SIG-M5 (cell line): ENCODE results near the gene CMTR1.

Experiments
- DNase-seq: peaks from one replicate; lab custom pipeline; 2025; lab: John Stamatoyannopoulos, UW

CMTR1 gene

GRCh38 chr6:37514321-37514771, 81.3 kb downstream of the CMTR1 start:
- no peak for DNase-seq

GRCh38 chr6:37514837-37515236, 81.8 kb downstream of the CMTR1 start:
- DNase-seq = no peak

DNA sequence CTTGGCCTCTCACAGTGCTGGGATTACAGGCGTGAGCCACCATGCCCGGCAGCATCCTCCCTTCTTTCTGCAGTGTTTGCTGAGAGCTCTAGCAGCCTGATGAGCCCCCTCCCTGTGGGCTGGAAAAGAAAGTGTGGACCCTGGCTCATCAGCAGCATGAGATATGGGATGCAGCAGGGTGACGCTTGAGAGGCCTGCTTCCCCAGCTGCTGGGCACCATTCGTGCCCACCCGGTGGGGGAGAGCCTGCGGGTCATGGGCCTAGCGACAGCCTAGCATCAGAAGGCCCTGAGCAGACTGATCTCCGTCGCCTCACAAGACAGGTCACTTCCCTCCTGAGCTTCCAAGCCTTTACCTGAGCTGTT, 82.7 kb downstream of the CMTR1 start:
- DNase-seq = no peak

GRCh38 chr6:37516076-37516919, 83.3 kb downstream of the CMTR1 start:
- DNase-seq = no peak

DNA sequence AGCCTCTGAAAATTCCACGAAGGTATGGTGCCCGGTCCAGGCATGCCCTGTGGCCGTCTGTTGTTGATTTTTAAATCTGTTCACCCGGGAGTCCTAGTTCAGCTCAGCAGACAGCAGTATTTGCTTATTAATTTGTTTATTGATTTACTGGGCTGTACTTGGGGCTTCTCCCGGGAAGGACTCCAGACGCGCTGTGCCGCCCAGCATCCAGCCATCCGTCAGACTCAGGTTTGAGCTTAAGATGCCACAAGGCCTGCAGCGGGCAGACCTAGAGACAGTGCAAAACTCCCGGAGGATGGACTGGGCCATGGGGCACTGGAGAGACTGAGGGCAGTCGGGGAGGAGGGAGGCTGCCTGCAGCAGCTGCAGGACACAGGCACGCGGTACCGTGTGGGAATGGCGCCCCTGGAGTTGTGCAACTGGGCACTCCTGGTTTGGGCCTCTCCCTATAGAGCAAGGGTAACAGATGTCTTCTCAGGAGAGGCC, 83.9 kb downstream of the CMTR1 start:
- DNase-seq = no peak

DNA sequence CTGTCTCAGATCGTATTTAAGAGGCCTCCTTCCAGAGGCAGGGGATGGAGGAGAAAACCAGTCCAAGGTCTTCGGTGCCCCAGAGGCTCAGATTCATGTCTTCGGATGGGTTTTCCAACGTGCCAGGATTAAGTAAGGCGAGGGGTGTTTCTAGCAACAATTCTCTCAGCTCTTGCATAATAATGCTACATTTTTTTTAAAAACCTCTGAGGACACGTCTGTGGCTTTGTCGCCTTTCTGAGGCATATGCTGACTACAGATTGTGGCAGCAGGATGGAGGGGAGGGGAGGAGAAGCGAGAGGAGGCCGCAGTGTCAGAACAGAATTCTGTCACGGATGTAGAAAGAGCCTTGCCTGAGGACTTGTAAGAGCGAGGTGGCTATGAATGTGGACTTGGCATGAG, 84.4 kb downstream of the CMTR1 start:
- DNase-seq = peak; percentile 42

DNA sequence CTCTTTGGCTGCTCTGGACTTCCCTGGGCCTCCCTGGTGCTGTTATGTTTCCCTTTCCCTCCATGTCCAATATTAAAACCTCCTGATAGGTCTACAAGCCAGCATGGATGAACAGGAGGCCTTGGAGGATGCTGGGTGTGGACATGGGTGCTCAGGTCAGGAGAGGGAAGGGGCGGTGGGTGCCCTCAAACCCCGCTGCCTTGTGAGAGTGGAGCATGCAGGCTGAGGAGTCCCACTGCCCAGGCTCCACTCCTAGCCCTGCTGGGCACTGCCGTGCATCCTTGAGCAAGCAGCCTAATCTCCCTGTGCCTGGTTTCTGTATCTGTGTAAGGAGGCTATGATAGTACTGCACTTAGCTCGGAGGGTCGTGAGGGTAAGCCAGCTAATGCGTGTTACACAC, 85.1 kb downstream of the CMTR1 start:
- no peak for DNase-seq

DNA sequence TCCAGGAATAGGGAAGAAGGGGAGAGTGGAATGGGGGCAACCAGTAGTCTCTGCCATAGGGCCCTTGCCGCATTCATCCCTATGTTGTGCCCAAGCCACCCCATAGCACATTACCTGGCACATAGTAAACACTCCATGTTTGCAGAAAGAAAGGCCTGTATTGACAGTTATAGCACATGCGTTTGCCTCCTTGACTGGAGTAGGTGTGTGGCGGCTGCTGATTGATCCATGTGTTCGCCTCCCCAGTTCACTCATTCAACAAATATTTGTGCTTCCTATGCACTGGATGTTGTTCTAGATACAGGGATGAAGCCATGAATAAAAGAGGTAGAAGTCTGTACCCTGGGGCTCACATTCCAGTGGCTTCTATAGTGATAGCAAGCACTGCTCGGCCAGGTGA, 86.4 kb downstream of the CMTR1 start:
- no peak for DNase-seq

DNA sequence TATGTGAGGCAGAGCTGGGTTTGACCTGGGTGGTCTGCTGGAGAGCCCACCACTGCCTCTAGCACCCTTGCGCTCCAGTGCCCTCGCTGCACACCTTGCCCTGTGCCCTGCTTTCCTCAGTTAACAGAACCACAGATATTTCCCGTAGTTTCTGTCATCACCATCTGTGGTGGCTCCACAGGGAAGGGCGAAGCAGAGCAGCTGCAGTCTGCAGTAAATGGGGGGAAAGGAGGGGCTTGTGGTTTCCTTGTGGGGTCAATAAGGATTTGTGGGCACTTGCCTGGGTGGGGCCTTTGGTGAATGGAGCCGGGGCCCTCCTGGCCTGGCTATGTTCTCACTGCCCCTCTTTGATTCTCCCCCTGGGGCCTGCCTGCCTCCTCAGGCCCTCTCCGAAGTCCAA, 87.9 kb downstream of the CMTR1 start:
- DNase-seq = no peak

- DNase-seq = no peak
Measured at GRCh38 chr6:37521674-37522073, 88.7 kb downstream of the CMTR1 start.

DNA sequence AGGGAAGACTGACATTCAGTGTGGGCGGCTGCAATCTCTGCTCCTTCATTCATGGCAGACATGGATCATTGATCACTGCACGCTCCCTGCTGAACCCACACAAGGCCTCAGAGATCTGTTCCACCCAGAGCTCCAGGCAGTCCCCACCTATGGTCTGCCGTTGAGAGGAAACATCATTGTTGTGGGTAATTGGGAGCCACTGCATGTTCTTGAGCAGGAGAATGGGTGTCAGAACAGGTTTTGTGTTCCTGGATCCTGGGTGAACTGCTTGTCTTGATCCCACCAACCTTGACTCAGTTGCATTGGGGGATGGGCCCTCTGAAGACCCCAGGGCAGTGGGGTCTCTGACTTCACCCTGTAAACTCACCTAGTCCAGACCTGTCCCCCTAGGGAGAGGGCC, 89.8 kb downstream of the CMTR1 start:
- DNase-seq = no peak

- DNase-seq = no peak
Measured at GRCh38 chr6:37523412-37523811, 90.4 kb downstream of the CMTR1 start.

DNA sequence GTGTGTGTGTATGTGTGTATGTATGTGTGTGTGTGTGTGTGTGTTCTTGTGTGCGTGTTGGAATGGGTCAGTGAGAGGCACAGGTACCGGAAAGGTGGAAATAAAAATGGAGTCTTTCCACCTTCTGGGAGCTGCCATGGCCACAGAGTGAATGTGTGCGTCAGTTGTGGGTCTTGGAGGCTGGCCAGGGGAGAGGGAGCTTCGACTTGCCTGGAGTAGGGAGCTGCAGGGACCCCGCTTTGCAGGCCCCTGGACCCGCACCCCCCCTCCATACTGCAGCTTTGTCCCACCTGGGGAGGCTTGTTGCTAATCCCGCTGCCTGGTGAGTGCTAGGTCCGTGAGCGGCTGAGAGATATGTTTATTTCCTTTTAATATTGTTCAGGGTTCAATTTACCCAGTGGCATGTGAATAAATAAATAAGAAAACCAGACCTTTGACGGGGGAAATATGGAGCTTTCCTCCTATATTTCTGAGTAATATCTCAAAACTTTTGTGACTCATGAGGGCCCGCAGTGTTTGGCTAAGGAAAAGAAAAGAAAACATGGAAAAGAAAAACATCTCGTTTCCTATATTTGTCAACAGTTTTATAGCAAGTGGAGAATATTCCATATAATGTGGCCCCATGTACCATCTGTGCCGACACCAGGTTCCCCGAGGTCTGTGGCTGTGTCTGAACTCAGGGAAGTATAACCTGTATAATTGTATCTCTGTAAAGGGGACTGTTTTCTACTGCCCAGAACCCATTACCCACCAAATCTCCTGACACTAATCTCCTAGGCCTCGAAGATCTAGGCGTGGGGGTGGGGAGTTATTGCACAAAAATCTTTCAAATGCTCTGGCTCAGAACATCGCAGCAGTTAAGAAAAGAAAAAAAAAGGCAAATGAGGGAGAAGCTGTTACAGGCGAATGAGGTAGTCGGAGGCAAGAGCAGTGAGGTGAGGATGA, 91.3 kb downstream of the CMTR1 start:
- no peak for DNase-seq

- no peak for DNase-seq
Measured at GRCh38 chr6:37524970-37525318, 91.9 kb downstream of the CMTR1 start.

DNA sequence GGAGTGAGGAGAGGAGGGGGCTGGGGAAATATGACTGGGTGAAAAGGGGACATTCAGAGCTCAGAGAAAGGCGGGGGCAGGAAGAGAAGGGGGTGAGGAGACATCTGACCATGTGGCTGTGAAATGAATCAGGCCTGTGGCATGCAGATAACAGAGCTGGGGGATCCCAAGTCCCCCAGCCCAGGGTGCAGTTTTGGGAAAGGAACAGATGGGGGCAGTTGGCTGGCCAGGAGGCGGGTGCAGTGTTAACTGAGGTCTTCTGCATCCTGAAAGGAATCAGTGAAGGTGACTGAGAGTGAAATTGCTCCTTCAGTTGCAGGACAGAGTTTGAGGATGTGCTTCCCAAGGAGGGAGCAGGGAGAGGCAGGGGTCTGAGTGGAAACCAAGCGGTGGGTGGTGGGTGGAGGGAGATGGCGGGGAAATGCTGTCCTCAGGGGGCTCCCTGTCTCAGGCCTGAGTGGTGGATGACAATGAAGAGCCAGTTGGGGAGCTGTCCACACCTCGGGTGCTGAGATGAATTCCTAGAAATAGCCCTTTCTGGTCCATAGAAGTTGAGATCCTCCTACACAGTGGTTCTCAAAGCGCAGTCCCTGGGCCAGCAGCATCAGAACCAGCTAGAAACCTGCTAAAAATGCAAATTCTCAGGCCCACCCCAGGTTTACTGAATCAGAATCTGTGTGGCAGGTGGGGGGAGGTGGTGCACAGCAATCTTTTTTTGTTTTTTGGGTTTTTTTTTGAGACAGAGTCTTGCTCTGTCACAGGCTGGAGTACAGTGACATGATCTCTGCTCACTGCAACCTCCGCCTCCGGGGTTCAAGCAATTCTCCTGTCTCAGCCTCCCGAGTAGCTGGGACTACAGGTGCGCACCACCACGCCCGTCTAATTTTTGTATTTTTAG, 92.7 kb downstream of the CMTR1 start:
- no peak for DNase-seq

- DNase-seq = no peak
Measured at GRCh38 chr6:37528541-37528940, 95.5 kb downstream of the CMTR1 start.

DNA sequence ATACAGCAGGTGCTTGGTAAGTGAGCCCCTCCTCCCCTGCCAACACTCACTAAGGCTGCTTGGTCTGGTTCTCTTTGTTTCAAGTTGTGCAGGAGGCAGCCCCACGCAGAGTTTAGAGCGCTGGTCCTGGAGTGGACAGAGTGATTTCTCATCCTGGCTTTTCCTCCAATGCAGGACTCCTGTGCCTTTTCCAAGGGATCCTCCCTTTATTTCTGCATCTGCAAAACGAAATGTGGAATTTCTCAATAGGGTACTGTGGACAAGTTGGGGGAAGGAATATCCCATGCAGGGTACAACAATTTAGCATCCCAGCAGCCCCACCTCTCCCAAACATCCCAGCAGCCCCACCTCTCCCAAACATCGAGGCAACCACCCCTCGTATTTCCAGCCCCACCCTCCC, 97.3 kb downstream of the CMTR1 start:
- DNase-seq = no peak

GRCh38 chr6:37531026-37531425, 98.0 kb downstream of the CMTR1 start:
- DNase-seq = no peak
